Measurements from ENCODE around the gene SVEP1.
"Not testable (repeated sequence)": the region's sequence is repeated elsewhere in the genome, so short reads cannot be mapped to it uniquely, and the experiment has no call there.

SVEP1 gene

GRCh38 chr9:110536822-110537221 is 42.7 kb downstream of the SVEP1 start:
- TF ChIP-seq EZH2phosphoT487 (IDR thresholded peaks at IDR 0.05; ENCODE audit: borderline replicate concordance, low read length), result no peak
- TF ChIP-seq, protein P1, sequence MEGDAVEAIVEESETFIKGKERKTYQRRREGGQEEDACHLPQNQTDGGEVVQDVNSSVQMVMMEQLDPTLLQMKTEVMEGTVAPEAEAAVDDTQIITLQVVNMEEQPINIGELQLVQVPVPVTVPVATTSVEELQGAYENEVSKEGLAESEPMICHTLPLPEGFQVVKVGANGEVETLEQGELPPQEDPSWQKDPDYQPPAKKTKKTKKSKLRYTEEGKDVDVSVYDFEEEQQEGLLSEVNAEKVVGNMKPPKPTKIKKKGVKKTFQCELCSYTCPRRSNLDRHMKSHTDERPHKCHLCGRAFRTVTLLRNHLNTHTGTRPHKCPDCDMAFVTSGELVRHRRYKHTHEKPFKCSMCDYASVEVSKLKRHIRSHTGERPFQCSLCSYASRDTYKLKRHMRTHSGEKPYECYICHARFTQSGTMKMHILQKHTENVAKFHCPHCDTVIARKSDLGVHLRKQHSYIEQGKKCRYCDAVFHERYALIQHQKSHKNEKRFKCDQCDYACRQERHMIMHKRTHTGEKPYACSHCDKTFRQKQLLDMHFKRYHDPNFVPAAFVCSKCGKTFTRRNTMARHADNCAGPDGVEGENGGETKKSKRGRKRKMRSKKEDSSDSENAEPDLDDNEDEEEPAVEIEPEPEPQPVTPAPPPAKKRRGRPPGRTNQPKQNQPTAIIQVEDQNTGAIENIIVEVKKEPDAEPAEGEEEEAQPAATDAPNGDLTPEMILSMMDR (IDR thresholded peaks at IDR 0.05; ENCODE audit: low read depth, low read length, poor library complexity, severe bottlenecking), result no peak
- H3K9me3 ChIP-seq (ENCODE audit: control insufficient read depth, insufficient read depth, low read length), result no peaks in the 10 kb centered on the region
- no peaks in the 10 kb centered on the region for H4K20me1 ChIP-seq (ENCODE audit: control insufficient read depth, insufficient read depth, low read depth, low read length)
- H3F3A ChIP-seq (ENCODE audit: control insufficient read depth, insufficient read depth), result no peaks in the 10 kb centered on the region
- H3K4me1 ChIP-seq (ENCODE audit: control insufficient read depth, low read length), result peaks cover 5% of the 10 kb centered on the region
- no peaks in the 10 kb centered on the region for H3K79me2 ChIP-seq (ENCODE audit: control insufficient read depth, low read length)
- no peaks in the 10 kb centered on the region; the same call in 1 of the 2 replicates for H3K9me2 ChIP-seq (replicated peaks; ENCODE audit: control insufficient read depth, low read length)
- H3K27ac ChIP-seq (ENCODE audit: low read depth, low read length), result no peak overlapping the region
- H3K4me2 ChIP-seq (ENCODE audit: low read length), result no peak overlapping the region
- no peaks in the 10 kb centered on the region for H3K27me3 ChIP-seq (ENCODE audit: control insufficient read depth, low read length)
- H3K36me3 ChIP-seq (ENCODE audit: control insufficient read depth, low read length), result no peaks in the 10 kb centered on the region
- H3K4me3 ChIP-seq (ENCODE audit: low read length), result no peak overlapping the region

- H3K27ac ChIP-seq (ENCODE audit: low read depth, low read length); H4K20me1 ChIP-seq (ENCODE audit: control insufficient read depth, insufficient read depth, low read depth, low read length); H3F3A ChIP-seq (ENCODE audit: control insufficient read depth, insufficient read depth); H3K9me2 ChIP-seq (replicated peaks; ENCODE audit: control insufficient read depth, low read length); H3K9me3 ChIP-seq (ENCODE audit: control insufficient read depth, insufficient read depth, low read length); H3K27me3 ChIP-seq (ENCODE audit: control insufficient read depth, low read length); H3K79me2 ChIP-seq (ENCODE audit: control insufficient read depth, low read length); H3K36me3 ChIP-seq (ENCODE audit: control insufficient read depth, low read length); H3K4me3 ChIP-seq (ENCODE audit: low read length); H3K4me2 ChIP-seq (ENCODE audit: low read length): not testable (repeated sequence)
- peaks cover 15% of the 10 kb centered on the region for H3K4me1 ChIP-seq (ENCODE audit: control insufficient read depth, low read length)
Measured at GRCh38 chr9:110534162-110534561, 45.4 kb downstream of the SVEP1 start.

DNA sequence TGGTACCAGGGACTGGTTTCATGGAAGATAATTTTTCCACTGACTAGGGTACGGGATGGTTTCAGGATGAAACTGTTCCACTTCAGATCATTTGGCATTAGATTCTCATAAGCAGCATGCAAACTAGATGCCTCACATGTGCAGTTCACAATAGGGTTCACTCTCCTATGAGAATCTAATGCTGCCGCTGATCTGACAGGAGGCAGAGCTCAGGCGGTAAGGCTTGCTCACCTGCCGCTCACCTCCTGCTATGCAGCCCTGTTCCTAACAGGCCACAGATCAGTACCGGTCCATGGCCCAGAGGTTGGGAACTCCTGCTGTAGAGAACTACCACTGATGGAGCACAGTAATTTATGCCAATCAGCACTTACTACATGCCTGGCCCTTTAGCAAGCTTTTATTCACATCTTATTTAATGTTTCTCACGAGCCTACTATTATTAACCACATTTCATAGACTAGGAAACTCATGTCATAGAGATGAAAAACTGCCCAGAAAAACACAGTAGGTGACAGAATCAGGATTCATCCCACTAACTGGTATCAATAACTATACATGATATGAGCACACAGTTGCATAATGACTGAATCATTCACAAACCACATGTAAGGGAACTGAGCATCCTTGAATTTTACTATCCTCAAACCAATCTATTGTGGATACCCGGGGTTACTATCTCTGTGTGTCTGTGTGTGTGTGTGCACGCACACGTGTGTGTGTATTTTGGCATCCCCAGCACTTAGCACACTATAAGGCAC is 46.5 kb downstream of the SVEP1 start:
- Histone ChIP-seq H3K4me1 (ENCODE audit: control insufficient read depth, low read length) (peaks cover 15% of the 10 kb centered on the region), H3K4me2 (ENCODE audit: low read length) (no peak overlapping the region), H3K9me2 (replicated peaks; ENCODE audit: control insufficient read depth, low read length) (no peaks in the 10 kb centered on the region; the same call in 1 of the 2 replicates), H3K36me3 (ENCODE audit: control insufficient read depth, low read length) (no peaks in the 10 kb centered on the region), H3K27ac (ENCODE audit: low read depth, low read length) (no peak overlapping the region), H3K4me3 (ENCODE audit: low read length) (no peak overlapping the region), H3K9me3 (ENCODE audit: control insufficient read depth, insufficient read depth, low read length) (peaks cover 2% of the 10 kb centered on the region; the same call in 1 of the 2 replicates), H3K79me2 (ENCODE audit: control insufficient read depth, low read length) (no peaks in the 10 kb centered on the region), H4K20me1 (ENCODE audit: control insufficient read depth, insufficient read depth, low read depth, low read length) (no peaks in the 10 kb centered on the region), H3F3A (ENCODE audit: control insufficient read depth, insufficient read depth) (no peaks in the 10 kb centered on the region), H3K27me3 (ENCODE audit: control insufficient read depth, low read length) (no peaks in the 10 kb centered on the region)
- TF ChIP-seq, protein P1 (IDR thresholded peaks at IDR 0.05; ENCODE audit: low read depth, low read length, poor library complexity, severe bottlenecking), result no peak
- no peak for TF ChIP-seq EZH2phosphoT487 (IDR thresholded peaks at IDR 0.05; ENCODE audit: borderline replicate concordance, low read length)

DNA sequence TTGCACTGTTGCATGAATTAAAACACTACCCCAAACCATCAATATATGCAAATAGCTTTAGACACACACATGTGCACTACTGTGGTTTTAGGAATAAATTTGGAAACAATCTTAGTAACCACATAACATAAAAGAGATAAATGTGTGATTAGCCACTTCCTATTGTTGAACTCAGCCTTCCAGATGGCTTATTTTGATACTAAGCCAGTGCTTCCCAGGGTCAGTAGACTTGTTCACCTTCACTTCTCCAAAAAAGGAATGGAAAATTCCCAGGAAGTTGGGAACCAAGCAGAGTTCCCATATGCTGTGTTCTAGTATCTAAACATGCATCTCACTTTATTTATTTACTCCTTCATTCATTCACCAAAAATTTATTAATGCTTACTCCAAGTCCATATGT is 47.8 kb downstream of the SVEP1 start:
- TF ChIP-seq, protein P1 (IDR thresholded peaks at IDR 0.05; ENCODE audit: low read depth, low read length, poor library complexity, severe bottlenecking), result no peak
- no peak for TF ChIP-seq EZH2phosphoT487 (IDR thresholded peaks at IDR 0.05; ENCODE audit: borderline replicate concordance, low read length)
- H3K4me1 ChIP-seq (ENCODE audit: control insufficient read depth, low read length), result peaks cover 15% of the 10 kb centered on the region
- H3K4me3 ChIP-seq (ENCODE audit: low read length), result no peak overlapping the region
- H4K20me1 ChIP-seq (ENCODE audit: control insufficient read depth, insufficient read depth, low read depth, low read length), result no peaks in the 10 kb centered on the region
- H3F3A ChIP-seq (ENCODE audit: control insufficient read depth, insufficient read depth), result no peaks in the 10 kb centered on the region
- peak overlapping the region; percentile 29 for H3K4me2 ChIP-seq (ENCODE audit: low read length)
- H3K9me3 ChIP-seq (ENCODE audit: control insufficient read depth, insufficient read depth, low read length), result peaks cover 2% of the 10 kb centered on the region; the same call in 1 of the 2 replicates
- H3K79me2 ChIP-seq (ENCODE audit: control insufficient read depth, low read length), result no peaks in the 10 kb centered on the region
- H3K27me3 ChIP-seq (ENCODE audit: control insufficient read depth, low read length), result no peaks in the 10 kb centered on the region
- no peak overlapping the region for H3K27ac ChIP-seq (ENCODE audit: low read depth, low read length)
- no peaks in the 10 kb centered on the region; the same call in 1 of the 2 replicates for H3K9me2 ChIP-seq (replicated peaks; ENCODE audit: control insufficient read depth, low read length)
- H3K36me3 ChIP-seq (ENCODE audit: control insufficient read depth, low read length), result no peaks in the 10 kb centered on the region

GRCh38 chr9:110531241-110531640 is 48.3 kb downstream of the SVEP1 start:
- H4K20me1 ChIP-seq (ENCODE audit: control insufficient read depth, insufficient read depth, low read depth, low read length); H3F3A ChIP-seq (ENCODE audit: control insufficient read depth, insufficient read depth); H3K9me3 ChIP-seq (ENCODE audit: control insufficient read depth, insufficient read depth, low read length); H3K27me3 ChIP-seq (ENCODE audit: control insufficient read depth, low read length); H3K79me2 ChIP-seq (ENCODE audit: control insufficient read depth, low read length); H3K36me3 ChIP-seq (ENCODE audit: control insufficient read depth, low read length); H3K9me2 ChIP-seq (replicated peaks; ENCODE audit: control insufficient read depth, low read length); H3K4me3 ChIP-seq (ENCODE audit: low read length): not testable (repeated sequence)
- Histone ChIP-seq H3K27ac (ENCODE audit: low read depth, low read length) (0 out of 2 replicates have a peak overlapping the region, but pooled peaks have one; percentile 24), H3K4me2 (ENCODE audit: low read length) (peak overlapping the region; percentile 29), H3K4me1 (ENCODE audit: control insufficient read depth, low read length) (peaks cover 15% of the 10 kb centered on the region)

Data from DOHH2 (cell line).